Activated gamma-delta T cell treated with anti-CD3 and anti-CD28 coated beads, Interleukin-2, amount 50 U/mL, for 16 hours (primary cell): ENCODE results near the gene SPEF1.
"Not testable (repeated sequence)": the region's sequence is repeated elsewhere in the genome, so short reads cannot be mapped to it uniquely, and the experiment has no call there.

ENCODE experiments used
- DNase-seq: peaks from one replicate; pipeline ENCODE4 v3.0.0-alpha.2; 2020; ENCODE audit warnings: low read depth

Gene SPEF1, protein sequence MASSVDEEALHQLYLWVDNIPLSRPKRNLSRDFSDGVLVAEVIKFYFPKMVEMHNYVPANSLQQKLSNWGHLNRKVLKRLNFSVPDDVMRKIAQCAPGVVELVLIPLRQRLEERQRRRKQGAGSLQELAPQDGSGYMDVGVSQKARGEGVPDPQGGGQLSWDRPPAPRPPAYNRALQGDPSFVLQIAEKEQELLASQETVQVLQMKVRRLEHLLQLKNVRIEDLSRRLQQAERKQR

DNA sequence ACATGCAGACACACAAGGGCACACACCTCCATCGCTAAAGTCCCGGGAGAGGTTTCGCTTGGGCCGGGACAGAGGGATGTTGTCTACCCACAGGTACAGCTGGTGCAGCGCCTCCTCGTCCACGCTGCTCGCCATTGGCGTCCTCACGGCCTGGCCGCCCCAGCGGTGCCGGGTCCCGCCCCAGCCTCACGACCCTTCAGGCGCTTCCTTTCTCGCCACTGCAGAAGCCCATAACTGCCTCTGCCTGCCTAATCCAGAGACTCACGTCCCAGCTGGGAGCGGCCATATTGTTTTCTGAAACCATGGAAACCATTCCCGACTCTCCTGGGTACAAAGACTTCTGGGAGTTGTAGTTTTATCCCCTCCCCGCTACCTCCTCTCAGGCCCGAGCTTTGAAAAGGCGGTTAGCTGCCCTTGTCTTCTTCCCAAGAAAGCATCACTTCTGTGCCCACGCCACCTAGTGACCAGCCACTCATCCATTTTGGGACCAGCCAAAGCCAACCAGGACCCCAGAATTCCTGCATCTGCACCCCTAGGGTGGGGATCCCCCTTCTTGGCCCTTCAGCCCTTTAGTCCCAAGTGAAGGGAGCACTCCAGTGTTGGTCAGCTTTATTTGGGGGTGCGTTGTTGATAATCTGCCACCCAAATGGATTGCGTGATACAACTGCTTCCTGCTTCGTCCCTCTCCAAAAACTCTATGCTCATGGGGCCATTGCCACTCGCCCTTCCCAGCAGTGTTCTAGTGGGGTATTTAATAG, at the start of gene SPEF1:
SPEF1 (minus strand) TSS at position 296 of the 758 bp plus-strand sequence; CDS start at position 135, 161 bp downstream.
- DNase-seq: no peak

- not testable (repeated sequence) for DNase-seq
Measured at GRCh38 chr20:3829891-3830290, 48.6 kb upstream of the SPEF1 start.

DNA sequence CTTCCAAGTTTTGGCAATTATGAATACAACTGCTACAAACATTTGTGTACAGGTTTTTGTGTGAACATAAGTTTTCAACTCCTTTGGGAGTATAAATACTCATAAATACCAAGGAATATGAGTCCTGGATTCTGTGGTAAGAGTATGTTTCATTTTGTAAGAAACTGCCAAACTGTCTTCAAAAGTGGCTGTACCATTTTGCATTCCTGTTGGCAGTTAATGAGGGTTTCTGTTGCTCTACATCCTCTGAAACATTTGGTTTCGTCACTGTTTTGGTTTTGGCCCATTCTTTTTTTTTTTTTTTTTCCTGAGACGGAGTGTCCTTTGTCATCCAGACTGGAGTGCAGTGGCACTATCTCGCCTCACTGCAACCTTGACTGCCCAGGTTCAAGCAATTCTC, 47.5 kb upstream of the SPEF1 start:
- no peak for DNase-seq

- no peak for DNase-seq
Measured at GRCh38 chr20:3826420-3826819, 45.2 kb upstream of the SPEF1 start.

GRCh38 chr20:3825526-3825925, 44.3 kb upstream of the SPEF1 start:
- no peak for DNase-seq

- DNase-seq: no peak
Measured at GRCh38 chr20:3823881-3824280, 42.6 kb upstream of the SPEF1 start.

DNA sequence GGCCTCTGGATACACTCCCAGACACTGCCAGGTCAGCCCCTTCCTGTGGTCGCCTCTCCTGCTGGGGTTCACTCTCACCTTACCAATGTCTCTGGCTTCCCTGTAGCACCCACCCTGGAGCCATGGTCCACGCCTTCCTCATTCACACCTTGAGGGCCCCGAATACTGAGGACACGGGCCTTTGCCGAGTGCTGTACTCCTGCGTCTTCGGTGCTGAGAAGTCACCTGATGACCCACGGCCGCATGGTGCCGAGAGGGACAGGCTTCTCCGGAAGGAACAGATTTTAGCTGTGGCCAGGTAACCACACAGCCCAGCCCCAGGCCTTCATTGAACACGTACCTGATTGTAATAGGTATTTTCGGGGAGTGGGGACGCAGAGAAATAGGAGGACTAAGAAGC, 40.7 kb upstream of the SPEF1 start:
- no peak for DNase-seq

- no peak for DNase-seq
Measured at GRCh38 chr20:3820901-3821727, 39.9 kb upstream of the SPEF1 start.

DNA sequence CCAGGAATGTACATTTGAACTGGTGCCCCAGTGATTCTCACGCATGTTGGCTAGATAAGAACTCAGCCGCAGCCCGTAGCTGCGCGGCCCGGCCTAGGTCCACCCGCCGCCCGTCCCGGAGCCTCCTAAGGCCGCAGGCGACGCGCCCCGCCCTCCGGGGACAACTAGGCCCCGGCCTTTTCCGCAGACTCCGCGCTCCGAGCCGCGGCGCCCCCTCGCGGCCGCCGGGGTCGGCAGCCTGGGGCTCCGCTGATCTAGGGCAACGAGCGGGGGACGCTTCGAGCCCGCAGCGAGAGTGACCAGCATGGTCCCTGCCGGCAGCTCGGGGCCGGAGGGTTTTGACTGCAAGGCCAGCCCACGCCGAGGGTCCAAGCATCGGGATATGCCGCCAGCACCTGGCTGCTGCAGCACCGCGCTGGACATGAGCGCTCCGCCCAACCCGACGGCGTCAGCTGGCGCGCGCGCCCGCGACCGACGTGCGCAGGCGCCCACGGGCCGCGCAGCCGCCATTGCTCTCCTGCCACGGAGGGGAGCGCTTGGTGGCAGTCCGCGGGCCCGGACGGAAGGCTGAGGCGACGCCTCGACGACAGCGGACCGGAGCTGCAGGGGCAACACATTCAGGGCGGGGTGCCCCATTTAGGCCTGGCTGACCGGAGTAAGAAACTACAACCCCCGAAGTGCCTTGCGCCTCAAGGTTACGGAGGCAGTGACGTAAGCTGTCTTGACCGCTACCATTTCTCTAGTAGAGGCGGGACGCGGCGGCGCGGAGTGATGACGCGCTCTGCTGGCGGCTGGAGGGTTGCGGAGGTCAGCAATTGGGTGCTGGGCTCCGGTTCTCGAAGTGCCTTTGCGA, 39.0 kb upstream of the SPEF1 start, which contains the start of gene AP5S1:
AP5S1 (plus strand) TSS at position 500 of the 853 bp plus-strand sequence. CDS start 1,571 bp downstream, outside the sequence.
- DNase-seq: peak; percentile 86

GRCh38 chr20:3819411-3820047, 38.3 kb upstream of the SPEF1 start:
- no peak for DNase-seq

- DNase-seq: no peak
Measured at GRCh38 chr20:3818155-3819151, 37.2 kb upstream of the SPEF1 start.

GRCh38 chr20:3815703-3816315, 34.6 kb upstream of the SPEF1 start:
- DNase-seq: no peak

DNA sequence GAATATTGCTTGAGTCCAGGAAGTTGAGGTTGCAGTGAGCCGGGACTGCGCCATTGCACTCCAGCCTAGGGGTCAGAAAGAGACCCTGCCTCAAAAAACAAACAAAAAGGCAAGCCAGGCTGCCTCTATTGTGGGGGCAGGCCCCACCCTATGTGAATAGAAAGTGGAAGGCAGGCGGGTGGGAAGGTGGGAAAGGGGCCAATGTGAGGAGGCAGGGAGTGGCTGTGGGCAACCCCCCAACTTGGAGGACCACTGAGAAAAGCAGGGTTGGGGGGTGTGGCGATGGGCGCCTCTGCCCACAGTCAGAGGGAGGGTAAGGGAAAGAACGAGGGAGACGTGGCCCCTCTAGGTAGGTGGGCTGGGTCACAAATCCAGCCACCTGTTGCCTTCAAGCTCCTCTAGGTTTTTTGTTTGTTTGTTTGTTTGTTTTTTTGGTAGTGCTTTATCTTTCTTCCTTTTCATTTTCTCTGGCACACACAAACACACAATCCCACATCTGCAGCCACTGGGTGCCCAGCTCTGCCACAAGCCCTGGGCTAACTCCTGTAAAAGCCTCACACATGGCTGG, 33.8 kb upstream of the SPEF1 start:
- DNase-seq: no peak

GRCh38 chr20:3813848-3814581, 32.8 kb upstream of the SPEF1 start:
- no peak for DNase-seq

DNA sequence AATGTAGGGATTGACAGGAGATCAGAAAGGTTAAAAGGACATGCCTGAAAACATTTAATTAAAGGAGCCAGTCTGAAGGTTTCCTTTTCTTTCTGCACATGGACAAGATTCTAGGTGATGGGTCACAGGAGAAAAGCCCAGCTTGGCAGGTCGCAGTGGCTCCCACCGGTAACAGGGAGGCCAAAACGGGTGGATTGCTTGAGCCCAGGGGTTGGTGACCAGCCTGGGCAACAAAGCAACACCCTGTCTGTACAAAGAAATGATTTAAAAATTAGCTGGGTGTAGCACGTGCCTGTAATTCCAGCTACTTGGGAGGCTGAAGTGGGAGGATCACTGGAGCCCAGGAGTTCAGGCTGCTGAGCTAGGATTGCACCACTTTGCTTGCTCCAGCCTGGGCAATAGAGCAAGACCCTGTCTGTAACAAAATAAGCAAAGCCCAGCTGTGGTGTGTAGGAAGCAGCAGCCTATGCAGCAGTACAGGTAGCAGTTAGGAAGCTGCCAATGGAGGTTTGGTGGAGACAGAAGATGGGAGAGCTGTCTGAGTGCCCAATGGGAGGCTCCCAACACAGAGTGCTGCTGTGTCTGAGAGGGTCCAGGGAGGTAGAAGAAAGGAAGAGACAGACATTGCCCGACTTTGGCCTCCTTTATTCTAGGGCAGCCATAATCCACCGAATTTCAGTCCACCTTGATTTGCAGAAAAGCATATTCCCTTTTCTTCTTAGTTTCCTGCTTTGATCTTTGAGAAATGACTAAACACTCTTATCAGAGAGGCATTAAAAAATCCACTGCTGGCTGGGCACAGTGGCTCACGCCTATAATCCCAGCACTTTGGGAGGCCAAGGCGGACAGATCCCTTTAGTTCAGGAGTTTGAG, 32.0 kb upstream of the SPEF1 start:
- DNase-seq: no peak

DNA sequence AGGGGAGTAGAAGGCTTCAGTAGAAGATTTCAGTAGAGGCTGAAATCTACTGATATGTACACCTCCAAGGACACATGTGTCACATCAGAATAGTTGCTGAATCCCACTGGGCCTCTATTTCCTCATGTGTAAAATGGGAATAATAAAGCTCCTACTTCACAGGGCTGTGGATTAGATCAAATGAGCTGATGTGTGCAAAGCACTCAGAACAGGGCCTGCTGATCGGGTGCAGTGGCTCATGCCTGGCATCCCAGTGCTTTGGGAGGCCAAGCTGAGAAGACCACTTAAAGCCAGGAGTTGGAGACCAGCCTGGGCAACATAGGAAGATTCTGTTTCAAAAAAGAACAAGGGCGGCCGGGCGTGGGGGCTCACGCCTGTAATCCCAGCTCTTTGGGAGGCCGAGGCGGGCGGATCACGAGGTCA, 31.0 kb upstream of the SPEF1 start:
- DNase-seq: no peak
